Medulla oblongata (tissue), 1 donor: ENCODE results near the gene RBKS.
"Not testable (repeated sequence)": the region's sequence is repeated elsewhere in the genome, so short reads cannot be mapped to it uniquely, and the experiment has no call there.

Experiments
- DNase-seq: peaks from one replicate; pipeline ENCODE4 v3.0.0-alpha.2; 2015; ENCODE audit errors: extremely low spot score

The RBKS gene

GRCh38 chr2:27762951-27763906 lies 127.0 kb downstream of the RBKS start:
- DNase-seq: no peak

DNA sequence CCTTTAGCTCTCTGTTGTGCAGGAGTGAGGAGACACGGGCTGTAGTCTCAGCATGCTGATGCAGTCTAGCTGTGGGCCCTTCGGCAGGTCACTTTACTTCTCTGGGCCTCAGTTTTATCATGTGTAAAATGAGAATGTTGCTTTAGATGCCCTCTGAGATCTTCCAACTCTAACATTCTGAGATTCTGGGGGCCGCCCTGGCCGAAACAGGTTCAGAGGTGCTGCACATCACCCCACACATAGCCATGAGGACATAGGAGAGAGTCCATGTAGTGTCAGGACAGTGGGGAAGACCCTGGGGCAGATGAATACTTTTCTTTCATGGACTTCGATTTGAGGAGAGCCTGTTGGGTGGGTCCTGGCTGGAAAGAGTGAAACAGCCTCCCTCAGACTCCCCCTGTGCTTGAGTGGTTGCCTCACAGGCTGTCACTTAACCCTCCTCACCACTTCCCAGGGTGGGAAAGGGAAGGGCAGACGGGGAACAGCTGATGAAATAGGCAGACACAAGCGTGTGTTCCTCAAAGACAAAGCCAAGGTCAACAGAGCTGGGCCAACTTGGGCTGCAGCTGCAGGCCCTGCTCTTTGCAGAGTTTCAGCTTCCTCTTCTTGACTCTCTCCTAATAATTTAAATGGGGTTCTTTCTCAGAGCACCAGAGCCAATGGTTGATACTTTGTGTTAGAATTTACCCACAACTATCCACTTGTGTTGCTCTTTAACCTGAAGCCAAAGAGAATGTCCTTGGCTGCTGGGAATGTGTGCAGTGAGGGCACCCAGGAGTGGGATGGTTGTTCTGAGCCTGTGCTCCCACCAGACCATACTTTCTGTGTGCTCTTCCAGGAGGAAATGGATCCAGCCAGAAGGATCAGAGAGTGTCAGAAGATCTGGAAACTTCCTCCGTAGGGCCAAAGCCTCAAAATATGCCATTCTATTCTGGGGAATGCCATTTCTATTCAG lies 133.4 kb downstream of the RBKS start:
- DNase-seq: peak; percentile 40

GRCh38 chr2:27756091-27756490 lies 134.1 kb downstream of the RBKS start:
- DNase-seq: no peak

GRCh38 chr2:27754831-27755230 lies 135.4 kb downstream of the RBKS start:
- no peak for DNase-seq

DNA sequence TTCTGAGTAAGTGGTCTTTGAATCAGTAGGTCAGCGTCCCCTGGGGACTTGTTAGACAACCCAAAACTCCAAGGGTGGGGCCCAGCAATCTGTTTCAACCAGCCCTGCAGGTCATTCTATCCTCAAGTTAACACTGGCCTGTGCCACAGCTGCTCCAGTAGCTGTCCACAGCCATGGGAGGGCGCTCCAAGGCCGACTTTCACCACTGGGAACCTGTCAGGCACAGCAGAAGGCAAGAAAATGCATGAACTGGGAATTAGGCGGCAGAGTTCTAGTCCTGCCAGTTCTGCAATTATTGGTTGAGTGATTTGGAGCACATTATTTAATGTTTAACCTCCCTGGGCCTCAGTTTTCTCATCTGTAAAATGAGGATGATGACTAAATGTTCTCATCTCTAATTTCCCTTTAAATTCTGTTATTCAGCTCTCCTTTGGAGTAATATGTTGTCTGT lies 136.0 kb downstream of the RBKS start:
- peak; percentile 36 for DNase-seq

DNA sequence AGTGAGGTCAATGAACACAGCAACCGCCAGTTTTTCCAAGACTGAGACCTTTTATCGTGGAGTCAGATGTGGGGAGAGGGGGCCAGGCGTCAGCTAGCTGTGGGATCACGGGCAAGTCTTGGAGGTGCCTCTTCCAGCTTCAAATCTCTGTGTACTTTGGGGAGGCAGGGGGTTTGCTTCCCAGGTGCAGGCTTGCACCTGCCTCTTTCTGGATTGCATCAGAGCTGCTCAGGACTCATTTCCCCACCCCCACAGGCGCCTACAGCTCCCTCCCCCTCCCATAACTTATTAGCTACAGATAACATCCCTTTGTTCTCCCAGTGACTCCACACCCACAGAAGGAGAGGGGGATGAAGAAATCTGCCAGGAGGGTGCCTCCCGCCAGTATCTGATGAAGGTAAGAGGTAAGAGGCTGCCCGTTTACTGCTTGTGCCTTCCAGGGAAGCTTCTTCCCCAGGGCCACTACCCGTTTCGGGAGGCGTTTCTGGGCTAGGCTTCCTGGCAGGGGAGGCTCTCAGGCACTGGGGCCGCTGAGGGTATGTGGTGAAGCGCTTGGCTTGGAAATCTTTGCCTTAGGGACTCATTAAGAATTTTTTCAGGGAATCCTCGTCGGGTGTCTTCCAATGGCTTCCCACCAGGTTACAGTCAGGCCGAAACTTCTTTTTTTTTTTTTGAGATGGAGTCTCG lies 137.5 kb downstream of the RBKS start:
- no peak for DNase-seq

- DNase-seq: no peak
These were observed 138.8 kb downstream of the RBKS start for GRCh38 chr2:27751377-27751776.

GRCh38 chr2:27748803-27749554 lies 141.2 kb downstream of the RBKS start:
- not testable (repeated sequence) for DNase-seq

GRCh38 chr2:27747827-27748352 lies 142.3 kb downstream of the RBKS start:
- DNase-seq: no peak

DNA sequence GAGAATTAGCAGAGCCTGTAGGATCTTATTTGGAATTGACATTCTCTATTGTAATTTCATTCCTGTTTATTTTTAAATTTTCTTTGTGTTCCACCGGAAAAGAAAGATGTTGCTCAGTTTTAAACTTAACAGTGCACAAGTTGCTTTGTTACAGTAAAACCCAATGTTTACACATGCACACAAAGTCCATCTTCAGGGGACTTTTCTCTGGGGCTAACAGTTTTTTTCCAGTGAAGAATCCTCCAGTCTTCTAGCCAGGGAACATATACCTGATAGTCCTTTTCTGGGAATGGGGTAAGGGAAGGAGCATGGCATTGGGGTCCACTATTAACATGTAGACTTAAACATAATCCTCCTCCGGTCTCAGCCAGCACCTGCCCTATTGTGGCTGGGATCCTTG lies 143.9 kb downstream of the RBKS start:
- DNase-seq: no peak

GRCh38 chr2:27745494-27745893 lies 144.7 kb downstream of the RBKS start:
- not testable (repeated sequence) for DNase-seq

DNA sequence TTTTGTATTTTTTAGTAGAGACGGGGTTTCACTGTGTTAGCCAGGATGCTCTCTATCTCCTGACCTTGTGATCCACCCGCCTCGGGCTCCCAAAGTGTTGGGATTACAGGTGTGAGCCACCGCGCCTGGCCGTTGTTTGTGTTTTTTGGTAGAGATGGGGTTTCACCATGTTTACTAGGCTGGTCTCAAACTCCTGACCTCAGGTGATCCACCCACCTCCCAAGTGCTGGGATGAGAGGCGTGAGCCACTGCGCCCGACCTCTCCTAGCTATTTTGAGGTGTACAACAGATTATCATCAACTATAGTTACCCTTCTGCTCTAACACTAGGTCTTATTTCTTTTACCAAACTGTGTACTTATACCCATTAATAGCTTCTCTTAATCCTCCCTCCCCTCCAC lies 147.6 kb downstream of the RBKS start:
- no peak for DNase-seq

- DNase-seq: no peak
These were observed 148.5 kb downstream of the RBKS start for GRCh38 chr2:27741673-27742072.

DNA sequence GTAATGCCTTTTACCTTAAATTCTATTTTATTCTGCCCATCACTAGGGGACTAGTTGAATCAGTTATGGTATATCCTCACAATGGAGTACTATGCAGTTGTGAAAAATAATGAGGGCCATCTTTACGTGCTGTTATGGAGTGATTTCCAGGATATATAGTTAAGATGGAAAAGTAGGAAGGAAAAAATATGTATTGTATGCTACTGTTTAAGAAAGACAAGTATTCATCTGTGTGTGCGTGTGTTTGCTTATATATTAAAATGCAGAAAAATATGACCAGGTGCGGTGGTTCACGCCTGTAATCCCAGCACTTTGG lies 151.2 kb downstream of the RBKS start:
- no peak for DNase-seq

GRCh38 chr2:27738349-27739057 lies 151.7 kb downstream of the RBKS start:
- DNase-seq: no peak

- no peak for DNase-seq
These were observed 152.4 kb downstream of the RBKS start for GRCh38 chr2:27737676-27738348.

- no peak for DNase-seq
These were observed 153.3 kb downstream of the RBKS start for GRCh38 chr2:27736890-27737204.

DNA sequence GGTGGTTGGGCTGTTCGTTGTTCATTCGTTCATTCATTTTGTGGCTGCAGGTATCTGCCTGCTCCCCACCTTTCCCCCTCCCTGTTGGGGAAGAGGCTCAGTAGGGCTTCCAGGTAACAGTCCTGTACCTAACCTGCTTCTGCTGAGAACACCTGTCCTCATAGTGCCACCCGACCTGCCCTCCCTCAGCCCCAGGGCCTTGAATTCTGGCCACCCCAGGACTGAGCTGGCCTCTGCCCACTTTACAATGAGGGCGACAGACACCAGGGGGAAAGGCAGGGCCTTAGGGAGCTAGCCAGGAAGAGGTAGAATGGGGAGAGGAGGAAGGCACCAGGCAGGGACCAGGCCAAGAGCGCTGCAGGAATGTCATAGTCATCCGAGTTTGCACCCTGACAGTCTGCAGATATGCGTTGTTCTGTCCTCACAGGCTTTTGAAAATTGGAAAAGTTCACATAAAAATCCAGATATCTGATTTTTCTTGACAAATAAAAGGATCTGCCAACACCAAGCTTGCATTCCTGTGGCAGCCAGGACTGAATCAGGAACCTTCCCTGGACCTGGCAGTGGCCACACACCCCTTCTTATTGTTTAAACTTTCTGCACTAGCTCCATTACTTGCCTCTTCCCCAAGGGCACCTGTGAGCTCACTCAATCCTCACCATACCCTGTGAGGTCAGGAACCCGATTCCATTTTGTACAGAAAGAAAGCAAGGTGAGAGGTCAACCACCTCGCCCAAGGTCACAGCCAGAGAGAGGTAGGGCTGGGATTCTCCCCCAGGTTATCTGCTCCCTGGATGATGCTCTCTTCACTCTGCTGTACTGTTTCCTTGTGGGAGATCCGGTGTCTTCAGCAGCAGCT lies 153.9 kb downstream of the RBKS start:
- no peak for DNase-seq
